OCI-LY7 (cell line): ENCODE results near the gene NDUFV1.
"Not testable (repeated sequence)": the region's sequence is repeated elsewhere in the genome, so short reads cannot be mapped to it uniquely, and the experiment has no call there.

Experiments
- EZH2phosphoT487 ChIP-seq: fragments of 200-600 bp; sonication (generic); IDR thresholded peaks from 2 replicates; pipeline ENCODE4 v1.6.1; 2018; ENCODE audit warnings: low read depth, borderline replicate concordance, mild to moderate bottlenecking, mixed run types, antibody characterized with exemption, low read length, moderate library complexity, mixed read lengths
- TF ChIP-seq, protein P1 (sequence below): fragments of 200-600 bp; sonication (generic); conservative IDR thresholded peaks from 2 replicates; pipeline ENCODE4 v1.5.1; 2014; ENCODE audit warnings: mild to moderate bottlenecking, antibody characterized with exemption, low read length, moderate library complexity, mixed read lengths

DNA sequence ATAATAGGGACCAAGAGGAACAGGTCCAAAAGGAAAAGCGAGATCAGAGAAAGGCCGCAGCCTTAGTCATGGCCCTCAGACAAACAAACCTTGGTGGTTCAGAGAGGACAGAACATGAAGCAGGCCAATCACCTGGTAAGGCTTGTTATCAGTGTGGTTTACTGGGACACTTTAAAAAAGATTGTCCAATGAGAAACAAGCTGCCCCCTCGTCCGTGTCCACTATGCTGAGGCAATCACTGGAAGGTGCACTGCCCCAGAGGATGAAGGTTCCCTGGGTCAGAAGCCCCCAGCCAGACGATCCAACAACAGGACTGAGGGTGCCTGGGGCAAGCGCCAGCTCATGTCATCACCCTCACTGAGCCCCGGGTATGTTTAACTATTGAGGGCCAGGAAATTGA lies 16.2 kb downstream of the NDUFV1 start:
- TF ChIP-seq, protein P1, sequence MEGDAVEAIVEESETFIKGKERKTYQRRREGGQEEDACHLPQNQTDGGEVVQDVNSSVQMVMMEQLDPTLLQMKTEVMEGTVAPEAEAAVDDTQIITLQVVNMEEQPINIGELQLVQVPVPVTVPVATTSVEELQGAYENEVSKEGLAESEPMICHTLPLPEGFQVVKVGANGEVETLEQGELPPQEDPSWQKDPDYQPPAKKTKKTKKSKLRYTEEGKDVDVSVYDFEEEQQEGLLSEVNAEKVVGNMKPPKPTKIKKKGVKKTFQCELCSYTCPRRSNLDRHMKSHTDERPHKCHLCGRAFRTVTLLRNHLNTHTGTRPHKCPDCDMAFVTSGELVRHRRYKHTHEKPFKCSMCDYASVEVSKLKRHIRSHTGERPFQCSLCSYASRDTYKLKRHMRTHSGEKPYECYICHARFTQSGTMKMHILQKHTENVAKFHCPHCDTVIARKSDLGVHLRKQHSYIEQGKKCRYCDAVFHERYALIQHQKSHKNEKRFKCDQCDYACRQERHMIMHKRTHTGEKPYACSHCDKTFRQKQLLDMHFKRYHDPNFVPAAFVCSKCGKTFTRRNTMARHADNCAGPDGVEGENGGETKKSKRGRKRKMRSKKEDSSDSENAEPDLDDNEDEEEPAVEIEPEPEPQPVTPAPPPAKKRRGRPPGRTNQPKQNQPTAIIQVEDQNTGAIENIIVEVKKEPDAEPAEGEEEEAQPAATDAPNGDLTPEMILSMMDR = not testable (repeated sequence)
- TF ChIP-seq EZH2phosphoT487 = not testable (repeated sequence)
